ENCODE data around the gene PINK1. TPM values are rescaled to one million over a fixed set of nuclear protein-coding genes. Genes with fewer than 3 reads are reported as not detected.

PINK1 gene
- polyA plus RNA-seq, 4 donors, result 35.1 to 120 (median 60.6) TPM

DNA sequence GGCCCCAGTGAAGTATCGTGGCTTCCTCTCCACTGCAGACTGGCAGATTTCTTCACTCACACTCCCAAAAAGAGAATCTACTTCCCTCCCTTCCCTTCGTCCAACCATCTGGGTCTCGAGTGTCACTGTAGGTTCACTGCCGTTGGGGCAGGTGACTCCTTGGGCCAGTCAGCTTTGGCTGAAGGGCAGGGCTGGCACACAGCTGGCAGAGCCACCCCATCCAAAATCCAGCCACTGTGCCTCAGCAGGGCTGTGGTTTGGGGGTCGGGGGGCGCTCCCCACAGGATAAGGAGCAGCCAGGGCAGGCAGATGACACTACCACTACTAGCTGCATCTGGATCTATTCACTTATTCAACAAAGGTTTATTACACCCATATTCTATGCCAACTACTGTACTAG, 9.8 kb downstream of the PINK1 start:
- H3K9me3 ChIP-seq (ENCODE audit: control insufficient read depth in 2 of 2, insufficient read depth in 1 of 2, low read depth in 1 of 2, low read length in 1 of 2), result no peaks in the 10 kb centered on the region
- no peaks in the 10 kb centered on the region for H3K4me1 ChIP-seq (ENCODE audit: control insufficient read depth in 3 of 3, insufficient read depth in 2 of 3, low read depth in 1 of 3, low read length in 2 of 3)
- no peak for DNase-seq
- H3K4me3 ChIP-seq (ENCODE audit: low read depth in 1 of 3, low read length in 3 of 3), result no peak overlapping the region
- 69 to 88% (median 79%) methylated on average over 6 of the region's 6 CpGs for WGBS, 3 donors
- peaks cover 5 to 70% (median 24%) of the 10 kb centered on the region in 3 donors for H3K36me3 ChIP-seq (ENCODE audit: control insufficient read depth in 3 of 3, insufficient read depth in 2 of 3, low read depth in 1 of 3, low read length in 3 of 3)
- H3K27me3 ChIP-seq (ENCODE audit: control insufficient read depth in 3 of 3, insufficient read depth in 3 of 3, low read length in 3 of 3), result no peaks in the 10 kb centered on the region
- no peak for FAIRE-seq
- H3K27ac ChIP-seq (ENCODE audit: low read depth in 1 of 3, low read length in 2 of 3), result no peak overlapping the region

DNA sequence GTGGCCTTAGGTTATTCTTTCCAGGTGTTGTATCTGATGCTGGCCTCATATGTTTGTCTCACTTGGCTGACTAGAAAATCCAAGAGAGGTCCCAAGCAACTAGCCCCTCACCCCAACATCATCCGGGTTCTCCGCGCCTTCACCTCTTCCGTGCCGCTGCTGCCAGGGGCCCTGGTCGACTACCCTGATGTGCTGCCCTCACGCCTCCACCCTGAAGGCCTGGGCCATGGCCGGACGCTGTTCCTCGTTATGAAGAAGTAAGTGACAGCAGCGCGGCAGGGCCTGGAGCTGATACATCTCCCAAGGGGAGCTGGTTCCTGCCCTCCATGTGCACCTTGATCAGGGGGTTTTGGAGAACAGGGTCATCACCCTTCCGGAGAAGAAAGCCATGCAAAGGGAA, 11.2 kb downstream of the PINK1 start:
- H3K4me1 ChIP-seq (ENCODE audit: control insufficient read depth in 3 of 3, insufficient read depth in 2 of 3, low read depth in 1 of 3, low read length in 2 of 3), result no peaks in the 10 kb centered on the region
- H3K4me3 ChIP-seq (ENCODE audit: low read depth in 1 of 3, low read length in 3 of 3), result no peak overlapping the region
- no peak overlapping the region for H3K27ac ChIP-seq (ENCODE audit: low read depth in 1 of 3, low read length in 2 of 3)
- H3K9me3 ChIP-seq (ENCODE audit: control insufficient read depth in 2 of 2, insufficient read depth in 1 of 2, low read depth in 1 of 2, low read length in 1 of 2), result no peaks in the 10 kb centered on the region
- no peaks in the 10 kb centered on the region for H3K27me3 ChIP-seq (ENCODE audit: control insufficient read depth in 3 of 3, insufficient read depth in 3 of 3, low read length in 3 of 3)
- H3K36me3 ChIP-seq (ENCODE audit: control insufficient read depth in 3 of 3, insufficient read depth in 2 of 3, low read depth in 1 of 3, low read length in 3 of 3), result peaks cover 8 to 73% (median 30%) of the 10 kb centered on the region in 3 donors
- no peak for DNase-seq
- FAIRE-seq, result no peak
- 94 to 96% (median 95%) methylated on average over 13 of the region's 13 CpGs for whole genome bisulfite sequencing, 3 donors

GRCh38 chr1:20645414-20645813, 12.2 kb downstream of the PINK1 start:
- 85 to 91% (median 90%) methylated on average over 13 to 14 of the region's 14 CpGs for WGBS, 3 donors
- H3K27ac ChIP-seq (ENCODE audit: low read depth in 1 of 3, low read length in 2 of 3), result no peak overlapping the region
- no peak overlapping the region for H3K4me3 ChIP-seq (ENCODE audit: low read depth in 1 of 3, low read length in 3 of 3)
- no peaks in the 10 kb centered on the region for H3K27me3 ChIP-seq (ENCODE audit: control insufficient read depth in 3 of 3, insufficient read depth in 3 of 3, low read length in 3 of 3)
- DNase-seq, result no peak
- no peaks in the 10 kb centered on the region for H3K4me1 ChIP-seq (ENCODE audit: control insufficient read depth in 3 of 3, insufficient read depth in 2 of 3, low read depth in 1 of 3, low read length in 2 of 3)
- H3K36me3 ChIP-seq (ENCODE audit: control insufficient read depth in 3 of 3, insufficient read depth in 2 of 3, low read depth in 1 of 3, low read length in 3 of 3), result peaks cover 14 to 75% (median 31%) of the 10 kb centered on the region in 3 donors
- FAIRE-seq, result no peak
- no peaks in the 10 kb centered on the region for H3K9me3 ChIP-seq (ENCODE audit: control insufficient read depth in 2 of 2, insufficient read depth in 1 of 2, low read depth in 1 of 2, low read length in 1 of 2)

DNA sequence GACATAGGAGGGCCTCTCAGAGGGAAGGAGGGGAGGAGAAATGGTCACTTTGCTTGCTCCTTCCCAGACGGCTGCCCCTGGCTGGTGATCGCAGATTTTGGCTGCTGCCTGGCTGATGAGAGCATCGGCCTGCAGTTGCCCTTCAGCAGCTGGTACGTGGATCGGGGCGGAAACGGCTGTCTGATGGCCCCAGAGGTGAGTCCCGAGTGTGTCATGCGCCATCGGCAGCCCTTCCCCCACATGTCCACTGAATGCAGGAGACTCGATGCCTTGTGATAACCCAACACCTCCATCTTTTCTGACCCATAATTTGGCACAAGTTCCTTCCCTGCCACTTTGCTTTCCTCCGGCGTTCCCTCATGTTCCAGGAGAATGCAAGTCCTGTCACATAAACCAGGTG, 15.2 kb downstream of the PINK1 start:
- Histone ChIP-seq H3K27me3 (ENCODE audit: control insufficient read depth in 3 of 3, insufficient read depth in 3 of 3, low read length in 3 of 3) (no peaks in the 10 kb centered on the region), H3K27ac (ENCODE audit: low read depth in 1 of 3, low read length in 2 of 3) (no peak overlapping the region), H3K9me3 (ENCODE audit: control insufficient read depth in 2 of 2, insufficient read depth in 1 of 2, low read depth in 1 of 2, low read length in 1 of 2) (no peaks in the 10 kb centered on the region), H3K4me1 (ENCODE audit: control insufficient read depth in 3 of 3, insufficient read depth in 2 of 3, low read depth in 1 of 3, low read length in 2 of 3) (no peaks in the 10 kb centered on the region), H3K36me3 (ENCODE audit: control insufficient read depth in 3 of 3, insufficient read depth in 2 of 3, low read depth in 1 of 3, low read length in 3 of 3) (peaks cover 27 to 72% (median 46%) of the 10 kb centered on the region in 3 donors), H3K4me3 (ENCODE audit: low read depth in 1 of 3, low read length in 3 of 3) (no peak overlapping the region)
- 83 to 94% (median 91%) methylated on average over 13 of the region's 13 CpGs for WGBS, 3 donors
- FAIRE-seq (no peak), DNase-seq (no peak)

DNA sequence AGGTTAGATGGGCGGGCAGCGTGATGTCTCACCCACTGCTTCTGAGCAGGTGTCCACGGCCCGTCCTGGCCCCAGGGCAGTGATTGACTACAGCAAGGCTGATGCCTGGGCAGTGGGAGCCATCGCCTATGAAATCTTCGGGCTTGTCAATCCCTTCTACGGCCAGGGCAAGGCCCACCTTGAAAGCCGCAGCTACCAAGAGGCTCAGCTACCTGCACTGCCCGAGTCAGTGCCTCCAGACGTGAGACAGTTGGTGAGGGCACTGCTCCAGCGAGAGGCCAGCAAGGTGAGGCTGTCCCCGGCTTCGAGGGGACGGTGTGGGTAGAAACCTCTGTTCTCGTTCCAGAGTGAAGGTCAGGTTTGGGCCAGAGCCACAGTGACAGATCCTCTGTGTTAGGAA, 15.7 kb downstream of the PINK1 start:
- Histone ChIP-seq H3K27ac (ENCODE audit: low read depth in 1 of 3, low read length in 2 of 3) (no peak overlapping the region), H3K4me1 (ENCODE audit: control insufficient read depth in 3 of 3, insufficient read depth in 2 of 3, low read depth in 1 of 3, low read length in 2 of 3) (no peaks in the 10 kb centered on the region), H3K4me3 (ENCODE audit: low read depth in 1 of 3, low read length in 3 of 3) (no peak overlapping the region), H3K27me3 (ENCODE audit: control insufficient read depth in 3 of 3, insufficient read depth in 3 of 3, low read length in 3 of 3) (no peaks in the 10 kb centered on the region), H3K9me3 (ENCODE audit: control insufficient read depth in 2 of 2, insufficient read depth in 1 of 2, low read depth in 1 of 2, low read length in 1 of 2) (no peaks in the 10 kb centered on the region), H3K36me3 (ENCODE audit: control insufficient read depth in 3 of 3, insufficient read depth in 2 of 3, low read depth in 1 of 3, low read length in 3 of 3) (peaks cover 31 to 75% (median 51%) of the 10 kb centered on the region in 3 donors)
- no peak for DNase-seq
- WGBS, 3 donors, result 96 to 97% (median 96%) methylated on average over 15 of the region's 15 CpGs
- no peak for FAIRE-seq

DNA sequence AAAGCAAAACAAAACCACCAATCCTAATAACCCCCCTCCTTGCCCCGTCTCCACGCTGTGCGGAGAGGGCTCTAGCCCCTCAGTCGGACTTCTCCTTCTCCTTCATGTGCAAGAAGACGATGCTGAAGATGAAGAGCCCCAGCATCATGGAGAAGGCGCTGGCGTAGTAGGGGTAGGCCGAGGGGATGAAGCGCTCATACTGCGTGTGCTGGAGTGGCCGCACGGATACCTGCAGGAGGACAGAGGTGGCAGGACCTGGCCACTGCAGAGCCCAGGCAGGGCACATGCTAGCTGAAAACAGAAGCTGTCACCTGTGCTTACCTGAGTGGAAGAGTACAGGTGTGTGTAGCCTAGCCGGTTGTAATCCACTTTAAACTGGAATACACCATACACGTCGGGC, 19.0 kb downstream of the PINK1 start:
- Histone ChIP-seq H3K27me3 (ENCODE audit: control insufficient read depth in 3 of 3, insufficient read depth in 3 of 3, low read length in 3 of 3) (no peaks in the 10 kb centered on the region), H3K4me3 (ENCODE audit: low read depth in 1 of 3, low read length in 3 of 3) (no peak overlapping the region), H3K36me3 (ENCODE audit: control insufficient read depth in 3 of 3, insufficient read depth in 2 of 3, low read depth in 1 of 3, low read length in 3 of 3) (peaks cover 38 to 85% (median 47%) of the 10 kb centered on the region in 3 donors), H3K27ac (ENCODE audit: low read depth in 1 of 3, low read length in 2 of 3) (no peak overlapping the region), H3K4me1 (ENCODE audit: control insufficient read depth in 3 of 3, insufficient read depth in 2 of 3, low read depth in 1 of 3, low read length in 2 of 3) (no peaks in the 10 kb centered on the region), H3K9me3 (ENCODE audit: control insufficient read depth in 2 of 2, insufficient read depth in 1 of 2, low read depth in 1 of 2, low read length in 1 of 2) (no peaks in the 10 kb centered on the region)
- no peak for FAIRE-seq
- 94 to 97% (median 96%) methylated on average over 15 of the region's 15 CpGs for WGBS, 3 donors
- no peak for DNase-seq

DNA sequence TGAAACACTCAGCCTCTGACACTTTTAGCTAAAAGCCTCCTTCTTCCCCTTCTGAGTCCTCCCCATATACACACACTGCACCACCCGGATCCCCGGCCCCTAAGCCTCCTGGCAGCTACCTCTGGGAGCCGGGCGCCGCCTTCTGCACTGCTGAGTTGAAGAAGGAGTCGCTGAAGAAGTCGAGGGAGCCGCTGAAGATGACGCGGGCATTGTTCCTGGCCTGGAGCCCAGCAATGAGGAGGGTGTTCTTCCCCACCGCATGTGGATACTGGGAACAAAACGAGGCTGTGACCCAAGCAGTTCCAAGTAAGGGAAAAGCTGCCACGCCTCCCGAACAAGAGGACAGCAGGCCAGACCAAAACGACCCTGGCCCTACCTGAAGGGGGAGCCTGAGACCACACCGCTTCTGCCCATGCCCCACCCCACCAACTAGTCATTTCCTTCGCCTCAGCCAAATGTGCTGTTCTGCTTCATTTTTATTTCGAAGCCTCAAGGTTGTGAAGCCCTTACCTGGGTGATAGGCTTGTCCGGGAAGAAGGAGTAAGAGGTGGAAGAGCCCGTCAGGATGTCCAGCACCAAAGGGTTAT, 20.9 kb downstream of the PINK1 start:
- Histone ChIP-seq H3K4me1 (ENCODE audit: control insufficient read depth in 3 of 3, insufficient read depth in 2 of 3, low read depth in 1 of 3, low read length in 2 of 3) (no peaks in the 10 kb centered on the region), H3K9me3 (ENCODE audit: control insufficient read depth in 2 of 2, insufficient read depth in 1 of 2, low read depth in 1 of 2, low read length in 1 of 2) (no peaks in the 10 kb centered on the region), H3K36me3 (ENCODE audit: control insufficient read depth in 3 of 3, insufficient read depth in 2 of 3, low read depth in 1 of 3, low read length in 3 of 3) (peaks cover 34 to 82% (median 36%) of the 10 kb centered on the region in 3 donors), H3K4me3 (ENCODE audit: low read depth in 1 of 3, low read length in 3 of 3) (no peak overlapping the region), H3K27me3 (ENCODE audit: control insufficient read depth in 3 of 3, insufficient read depth in 3 of 3, low read length in 3 of 3) (no peaks in the 10 kb centered on the region), H3K27ac (ENCODE audit: low read depth in 1 of 3, low read length in 2 of 3) (no peak overlapping the region)
- FAIRE-seq (no peak), DNase-seq (no peak)
- WGBS, 3 donors, result 82 to 85% (median 82%) methylated on average over 20 of the region's 20 CpGs

DNA sequence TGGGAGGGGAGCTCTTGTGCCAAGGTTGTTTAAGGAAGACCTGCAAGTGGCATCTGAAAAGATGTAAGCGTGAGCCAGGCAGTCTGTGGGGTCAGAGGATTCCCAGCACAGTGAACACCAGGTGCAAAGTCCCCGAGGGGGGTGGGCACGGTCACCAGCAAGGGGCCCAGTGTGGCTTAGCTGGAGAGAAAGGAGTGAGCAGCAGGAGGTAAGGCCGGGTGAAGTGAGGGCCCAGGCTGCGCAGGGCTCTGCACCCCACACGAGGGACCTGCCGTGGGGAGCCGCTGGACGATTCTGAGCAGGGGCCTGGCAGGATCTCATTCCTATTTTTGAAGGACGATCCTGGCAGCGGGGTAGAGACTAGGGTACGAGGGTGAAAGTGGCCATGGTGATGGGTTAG, 23.8 kb downstream of the PINK1 start:
- peaks cover 23 to 65% (median 27%) of the 10 kb centered on the region in 3 donors for H3K36me3 ChIP-seq (ENCODE audit: control insufficient read depth in 3 of 3, insufficient read depth in 2 of 3, low read depth in 1 of 3, low read length in 3 of 3)

More for the DNA sequence above, 23.8 kb downstream of the PINK1 start:
- no peak overlapping the region for H3K27ac ChIP-seq (ENCODE audit: low read depth in 1 of 3, low read length in 2 of 3)
- 76 to 88% (median 87%) methylated on average over 12 of the region's 12 CpGs for WGBS, 3 donors
- H3K4me3 ChIP-seq (ENCODE audit: low read depth in 1 of 3, low read length in 3 of 3), result no peak overlapping the region
- no peak for FAIRE-seq
- DNase-seq, result no peak
- H3K27me3 ChIP-seq (ENCODE audit: control insufficient read depth in 3 of 3, insufficient read depth in 3 of 3, low read length in 3 of 3), result no peaks in the 10 kb centered on the region
- H3K4me1 ChIP-seq (ENCODE audit: control insufficient read depth in 3 of 3, insufficient read depth in 2 of 3, low read depth in 1 of 3, low read length in 2 of 3), result peaks cover 0 to 11% (median 2%) of the 10 kb centered on the region in 3 donors
- no peaks in the 10 kb centered on the region for H3K9me3 ChIP-seq (ENCODE audit: control insufficient read depth in 2 of 2, insufficient read depth in 1 of 2, low read depth in 1 of 2, low read length in 1 of 2)
